Hepatocyte (in vitro differentiated cells): ENCODE data around the gene COL20A1. TPM values are rescaled to one million over a fixed set of nuclear protein-coding genes. Genes with fewer than 3 reads are reported as not detected.

Experiments used
- DNase-seq: peaks from one replicate; pipeline ENCODE4 v3.0.0-alpha.2; 2016; ENCODE audit warnings: low spot score
- H2AFZ ChIP-seq: fragments of 200-600 bp; sonication (generic); 2 replicates; pipeline ENCODE4 v1.6.0; 2016; ENCODE audit warnings: antibody characterized with exemption, mild to moderate bottlenecking
- H3K27ac ChIP-seq: fragments of 200-600 bp; sonication (generic); 2 replicates; pipeline ENCODE4 v1.5.1; 2016; ENCODE audit warnings: mild to moderate bottlenecking
- H3K27me3 ChIP-seq: fragments of 200-600 bp; sonication (generic); 2 replicates; pipeline ENCODE4 v1.6.1; 2016
- H3K36me3 ChIP-seq: fragments of 200-600 bp; sonication (generic); replicated peaks from 2 replicates; pipeline ENCODE4 v1.5.1; 2016; ENCODE audit warnings: low read depth; ENCODE audit not compliant: insufficient read depth
- H3K4me1 ChIP-seq: fragments of 200-600 bp; sonication (generic); 2 replicates; pipeline ENCODE4 v1.5.1; 2016; ENCODE audit warnings: mild to moderate bottlenecking, moderate library complexity; ENCODE audit not compliant: insufficient read depth
- H3K4me2 ChIP-seq: fragments of 200-600 bp; sonication (generic); 2 replicates; pipeline ENCODE4 v1.6.0; 2016
- H3K4me3 ChIP-seq: fragments of 200-600 bp; sonication (generic); 2 replicates; pipeline ENCODE4 v1.5.1; 2016; ENCODE audit warnings: mild to moderate bottlenecking
- H3K79me2 ChIP-seq: fragments of 200-600 bp; sonication (generic); 2 replicates; pipeline ENCODE4 v1.6.0; 2017; ENCODE audit warnings: mild to moderate bottlenecking
- H3K9me2 ChIP-seq: fragments of 200-600 bp; sonication (generic); replicated peaks from 2 replicates; pipeline ENCODE4 v1.6.0; 2017; ENCODE audit warnings: mild to moderate bottlenecking; ENCODE audit not compliant: insufficient read depth
- H3K9me3 ChIP-seq: fragments of 200-600 bp; sonication (generic); 2 replicates; pipeline ENCODE4 v1.5.1; 2016; ENCODE audit warnings: low read depth, mild to moderate bottlenecking
- H4K20me1 ChIP-seq: fragments of 200-600 bp; sonication (generic); 2 replicates; pipeline ENCODE4 v1.6.0; 2016; ENCODE audit warnings: mild to moderate bottlenecking; ENCODE audit not compliant: insufficient read depth, poor library complexity, severe bottlenecking
- EZH2 ChIP-seq: fragments of 200-600 bp; sonication (generic); IDR thresholded peaks from 2 replicates; pipeline ENCODE4 v1.6.1; 2016; ENCODE audit warnings: antibody characterized with exemption, mild to moderate bottlenecking, borderline replicate concordance
- EZH2phosphoT487 ChIP-seq: fragments of 200-600 bp; sonication (generic); IDR thresholded peaks from one replicate; pipeline ENCODE4 v1.6.1; 2018; ENCODE audit warnings: antibody characterized with exemption, mild to moderate bottlenecking, low read depth, moderate library complexity; ENCODE audit not compliant: unreplicated experiment, severe bottlenecking
- WGBS: methylation state at CpG from one replicate; pipeline ENCODE4 v1.1.6; 2016; ENCODE audit warnings: low lambda C conversion rate; ENCODE audit errors: missing lambda C conversion rate; 5-methylcytosine and 5-hydroxymethylcytosine counted together
- polyA plus RNA-seq: library from polyadenylated mRNA; unstranded; fragments of >200 nt; fragmentation: Nextera tagmentation; extraction: Ambion mirVana; gene quantifications from 2 replicates; pipeline ENCODE4 v1.2.1, GENCODE V29; 2016
- total RNA-seq: library from RNA; depleted of rRNA; stranded (reverse); fragments of >200 nt; gene quantifications from 2 replicates; pipeline ENCODE4 v1.2.3, GENCODE V29; 2014
- TF ChIP-seq, protein P1 (sequence below): fragments of 200-600 bp; sonication (generic); IDR thresholded peaks from 2 replicates; pipeline ENCODE4 v1.5.1; 2016; ENCODE audit warnings: antibody characterized with exemption, mild to moderate bottlenecking; ENCODE audit not compliant: poor library complexity

The COL20A1 gene
- total and polyA plus RNA-seq, 2 experiments from 2014 or later: not detected

GRCh38 chr20:63253438-63254231, 39.4 kb upstream of the COL20A1 start:
- Histone ChIP-seq H3K36me3 (no peaks in the 10 kb centered on the region), H4K20me1 (no peaks in the 10 kb centered on the region), H3K79me2 (no peaks in the 10 kb centered on the region), H3K4me2 (peak overlapping the region; percentile 86), H2AFZ (peak overlapping the region; percentile 49), H3K27me3 (peaks cover 27% of the 10 kb centered on the region), H3K9me3 (no peaks in the 10 kb centered on the region), H3K4me3 (peak overlapping the region; percentile 29), H3K4me1 (peaks cover 29% of the 10 kb centered on the region), H3K27ac (no peak overlapping the region), H3K9me2 (no peaks in the 10 kb centered on the region)
- WGBS: 0% methylated on average over 11 of the region's 89 CpGs
- TF ChIP-seq EZH2phosphoT487: peak; percentile 52
- TF ChIP-seq, protein P1, sequence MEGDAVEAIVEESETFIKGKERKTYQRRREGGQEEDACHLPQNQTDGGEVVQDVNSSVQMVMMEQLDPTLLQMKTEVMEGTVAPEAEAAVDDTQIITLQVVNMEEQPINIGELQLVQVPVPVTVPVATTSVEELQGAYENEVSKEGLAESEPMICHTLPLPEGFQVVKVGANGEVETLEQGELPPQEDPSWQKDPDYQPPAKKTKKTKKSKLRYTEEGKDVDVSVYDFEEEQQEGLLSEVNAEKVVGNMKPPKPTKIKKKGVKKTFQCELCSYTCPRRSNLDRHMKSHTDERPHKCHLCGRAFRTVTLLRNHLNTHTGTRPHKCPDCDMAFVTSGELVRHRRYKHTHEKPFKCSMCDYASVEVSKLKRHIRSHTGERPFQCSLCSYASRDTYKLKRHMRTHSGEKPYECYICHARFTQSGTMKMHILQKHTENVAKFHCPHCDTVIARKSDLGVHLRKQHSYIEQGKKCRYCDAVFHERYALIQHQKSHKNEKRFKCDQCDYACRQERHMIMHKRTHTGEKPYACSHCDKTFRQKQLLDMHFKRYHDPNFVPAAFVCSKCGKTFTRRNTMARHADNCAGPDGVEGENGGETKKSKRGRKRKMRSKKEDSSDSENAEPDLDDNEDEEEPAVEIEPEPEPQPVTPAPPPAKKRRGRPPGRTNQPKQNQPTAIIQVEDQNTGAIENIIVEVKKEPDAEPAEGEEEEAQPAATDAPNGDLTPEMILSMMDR: no peak
- peak; percentile 59 for TF ChIP-seq EZH2
- DNase-seq: peak; percentile 55

- H3K79me2 ChIP-seq: no peaks in the 10 kb centered on the region
Observed at GRCh38 chr20:63254232-63254605, 38.8 kb upstream of the COL20A1 start, which contains the start of gene NKAIN4. NKAIN4 (minus strand) TSS chr20:63254463; CDS start chr20:63254450, 13 bp downstream.

DNA sequence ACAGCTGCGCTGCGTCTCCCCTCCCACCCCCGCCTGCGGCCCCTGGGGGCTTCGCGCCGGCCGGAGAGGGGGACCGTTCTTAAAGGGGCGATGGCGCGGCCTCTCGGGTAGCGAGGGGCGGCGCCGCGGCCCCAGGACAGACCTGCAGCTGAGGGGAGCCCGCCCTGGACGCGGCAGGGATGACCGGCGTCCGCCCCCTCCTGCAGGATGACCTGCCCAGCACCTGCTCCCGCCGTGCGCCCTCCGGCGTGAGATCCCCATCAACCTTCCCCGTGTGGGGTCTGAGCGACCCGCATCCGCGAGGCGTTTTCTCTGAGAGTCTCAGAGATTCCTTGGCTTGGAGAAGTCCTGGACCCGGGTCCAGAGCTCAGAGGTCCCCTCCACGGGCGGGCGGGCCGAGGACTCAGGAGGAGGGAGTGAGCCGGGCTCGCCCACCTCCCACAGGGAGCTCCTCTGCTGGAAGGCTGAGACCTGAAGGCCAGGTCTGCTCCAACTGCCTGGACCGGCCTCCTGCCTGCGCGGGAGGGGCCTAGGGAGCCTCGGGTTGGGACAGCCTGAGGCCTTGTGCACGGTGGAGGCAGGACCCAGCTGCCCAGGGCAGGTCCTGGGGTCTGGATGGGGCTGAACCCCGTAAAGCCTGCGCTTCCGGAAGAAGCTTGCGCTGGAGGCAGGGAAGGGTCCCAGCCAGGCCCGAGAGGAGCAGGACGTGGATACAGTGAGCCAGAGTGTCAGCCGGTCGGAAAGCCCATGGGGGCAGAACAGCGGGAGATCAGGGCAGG, 38.2 kb upstream of the COL20A1 start:
- Histone ChIP-seq H2AFZ (peak overlapping the region; percentile 40), H3K4me2 (peak overlapping the region; percentile 86), H3K79me2 (no peaks in the 10 kb centered on the region), H3K27ac (no peak overlapping the region), H3K36me3 (no peaks in the 10 kb centered on the region), H3K4me3 (no peak overlapping the region), H3K9me3 (no peaks in the 10 kb centered on the region), H4K20me1 (no peaks in the 10 kb centered on the region), H3K9me2 (no peaks in the 10 kb centered on the region), H3K4me1 (peaks cover 40% of the 10 kb centered on the region), H3K27me3 (peaks cover 27% of the 10 kb centered on the region)
- WGBS: 10% methylated on average over 42 of the region's 56 CpGs
- TF ChIP-seq EZH2 (no peak), EZH2phosphoT487 (no peak)
- TF ChIP-seq, protein P1: peak; percentile 22
- no peak for DNase-seq

More at GRCh38 chr20:63254232-63254605, 38.8 kb upstream of the COL20A1 start, which contains the start of gene NKAIN4:
- H3K4me2 ChIP-seq: peak within 1 kb of the TSS; percentile 86
- WGBS: 0% methylated on average over 10 of the region's 46 CpGs
- peaks cover 34% of the 10 kb centered on the region for H3K4me1 ChIP-seq
- H3K36me3 ChIP-seq: no peaks in the 10 kb centered on the region
- no peaks in the 10 kb centered on the region for H3K9me2 ChIP-seq
- H2AFZ ChIP-seq: peak within 1 kb of the TSS; percentile 49
- peaks cover 27% of the 10 kb centered on the region for H3K27me3 ChIP-seq
- peak within 1 kb of the TSS; percentile 29 for H3K4me3 ChIP-seq
- DNase-seq: no peak
- H4K20me1 ChIP-seq: no peaks in the 10 kb centered on the region
- H3K9me3 ChIP-seq: no peaks in the 10 kb centered on the region
- TF ChIP-seq EZH2: no peak
- TF ChIP-seq EZH2phosphoT487: no peak
- TF ChIP-seq, protein P1: no peak
- H3K27ac ChIP-seq: no peak within 1 kb of the TSS
